K562 (cell line): ENCODE results near the gene REC8. TPM values are rescaled to one million over a fixed set of nuclear protein-coding genes. Genes with fewer than 3 reads are reported as not detected.
A peak's percentile ranks its signal among the peaks of the same experiment; 100 is the strongest.

ENCODE experiments used
- ASH1L ChIP-seq: fragments of 450-650 bp; IDR thresholded peaks from 2 replicates; pipeline ENCODE4 v1.6.1; 2018; ENCODE audit warnings: borderline replicate concordance, mild to moderate bottlenecking, low read depth; ENCODE audit not compliant: partially characterized antibody
- BDP1 ChIP-seq: IDR thresholded peaks from 3 replicates; pipeline ENCODE4 v1.6.1; 2011; ENCODE audit not compliant: insufficient read length, insufficient read depth
- CBFA2T2 ChIP-seq: fragments of 450-650 bp; conservative IDR thresholded peaks from 2 replicates; pipeline ENCODE4 v1.6.1; 2017; ENCODE audit warnings: mild to moderate bottlenecking
- CBX8 ChIP-seq: fragments of 200-600 bp; sonication (generic); IDR thresholded peaks from 2 replicates; pipeline ENCODE4 v1.6.1; 2012; ENCODE audit warnings: borderline replicate concordance, mixed run types, low read depth, mild to moderate bottlenecking, moderate library complexity, mixed read lengths, low read length, control low read depth, inconsistent platforms; ENCODE audit not compliant: poor library complexity, severe bottlenecking; ENCODE audit errors: extremely low read depth
- ELF2 ChIP-seq: fragments of 250-450 bp; sonication (Bioruptor Pico); IDR thresholded peaks from 2 replicates; pipeline ENCODE4 v1.5.0; 2021; ENCODE audit warnings: mild to moderate bottlenecking
- ESRRB ChIP-seq: fragments of 250-450 bp; sonication (Bioruptor Pico); IDR thresholded peaks from 2 replicates; pipeline ENCODE4 v1.5.0; 2020; ENCODE audit warnings: mild to moderate bottlenecking, moderate library complexity, borderline replicate concordance
- HNRNPUL1 ChIP-seq: fragments of 200-400 bp; formaldehyde crosslinking; IDR thresholded peaks from 2 replicates; pipeline ENCODE4 v1.6.1; 2017; ENCODE audit warnings: low read length
- IRF2 ChIP-seq: sonication (generic); formaldehyde crosslinking; IDR thresholded peaks from 2 replicates; pipeline ENCODE4 v1.8.1; 2022; ENCODE audit warnings: mild to moderate bottlenecking, missing genetic modification reagents
- MIER1 ChIP-seq: fragments of 450-650 bp; IDR thresholded peaks from 2 replicates; pipeline ENCODE4 v1.6.1; 2016; ENCODE audit warnings: antibody characterized with exemption, mild to moderate bottlenecking, low read depth
- MLX ChIP-seq, 2 experiments: fragments of 450-650 bp in 1 of 2; sonication (generic) in 1 of 2; formaldehyde crosslinking; conservative IDR thresholded peaks; 2 replicates each; pipeline versions ENCODE4 v1.4.0 to v1.8.1; 2020 to 2022; ENCODE audit warnings: mild to moderate bottlenecking in 1 of 2, missing genetic modification reagents in 1 of 2
- STAT6 ChIP-seq: sonication (generic); formaldehyde crosslinking; IDR thresholded peaks from 2 replicates; pipeline ENCODE4 v1.8.1; 2023; ENCODE audit warnings: mild to moderate bottlenecking, missing genetic modification reagents
- TGIF2 ChIP-seq: sonication (generic); formaldehyde crosslinking; IDR thresholded peaks from 2 replicates; pipeline ENCODE4 v1.8.1; 2022; ENCODE audit warnings: mild to moderate bottlenecking, missing genetic modification reagents, moderate library complexity
- ZNF324 ChIP-seq: fragments of 250-450 bp; sonication (Bioruptor Pico); IDR thresholded peaks from 2 replicates; pipeline ENCODE4 v1.4.0; 2020; ENCODE audit warnings: mild to moderate bottlenecking
- ZNF561 ChIP-seq: fragments of 450-650 bp; formaldehyde crosslinking; conservative IDR thresholded peaks from 2 replicates; pipeline ENCODE4 v1.4.0; 2020; ENCODE audit warnings: mild to moderate bottlenecking, moderate library complexity
- ZNF75A ChIP-seq: fragments of 450-650 bp; formaldehyde crosslinking; IDR thresholded peaks from 2 replicates; pipeline ENCODE4 v1.4.0; 2020; ENCODE audit warnings: mild to moderate bottlenecking
- polyA plus RNA-seq, 8 experiments: library from polyadenylated mRNA; depleted of rRNA in 4 of 8; stranded (reverse) in 5 of 8; unstranded in 3 of 8; fragments of >200 nt; fragmentation: Nextera tagmentation in 2 of 8; fragmentation: Illumina TruSeq in 1 of 8; extraction: Ambion mirVana in 2 of 8; extraction: Trizol in 1 of 8; gene quantifications; 2 replicates each; pipeline versions ENCODE4 v1.2.1 to v1.2.3, GENCODE V29; 2011 to 2014; ENCODE audit warnings: inconsistent platforms in 1 of 8, missing spikeins in 1 of 8
- total RNA-seq, 7 experiments: library from RNA; depleted of rRNA in 6 of 7; stranded (reverse); fragments of >200 nt in 6 of 7; fragmentation: Illumina TruSeq in 2 of 7; extraction: Trizol in 2 of 7; gene quantifications; 2 replicates each; pipeline versions ENCODE4 v1.2.1 to v1.2.3, GENCODE V29; 2011 to 2021; ENCODE audit warnings: low replicate concordance in 1 of 7
- TF ChIP-seq, protein P1 (sequence below): fragments of 250-450 bp; sonication (Bioruptor Pico); IDR thresholded peaks from 2 replicates; pipeline ENCODE4 v1.4.0; 2020
- TF ChIP-seq, protein P2 (sequence below): fragments of 450-650 bp; IDR thresholded peaks from 2 replicates; pipeline ENCODE4 v1.6.1; 2017; ENCODE audit warnings: antibody characterized with exemption, mild to moderate bottlenecking

The REC8 gene
- total and polyA plus RNA-seq, 9 of the 15 experiments (the other 6 are each of a cell fraction or from before 2014, with no cell fraction given), result 0.11 to 2.5 (median 0.85) TPM

GRCh38 chr14:24141097-24141880 is 30.6 kb upstream of the REC8 start, which contains the start of gene EMC9 (continued):
- TF ChIP-seq, protein P1, sequence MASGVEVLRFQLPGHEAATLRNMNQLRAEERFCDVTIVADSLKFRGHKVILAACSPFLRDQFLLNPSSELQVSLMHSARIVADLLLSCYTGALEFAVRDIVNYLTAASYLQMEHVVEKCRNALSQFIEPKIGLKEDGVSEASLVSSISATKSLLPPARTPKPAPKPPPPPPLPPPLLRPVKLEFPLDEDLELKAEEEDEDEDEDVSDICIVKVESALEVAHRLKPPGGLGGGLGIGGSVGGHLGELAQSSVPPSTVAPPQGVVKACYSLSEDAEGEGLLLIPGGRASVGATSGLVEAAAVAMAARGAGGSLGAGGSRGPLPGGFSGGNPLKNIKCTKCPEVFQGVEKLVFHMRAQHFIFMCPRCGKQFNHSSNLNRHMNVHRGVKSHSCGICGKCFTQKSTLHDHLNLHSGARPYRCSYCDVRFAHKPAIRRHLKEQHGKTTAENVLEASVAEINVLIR (CRISPR knock-in tag), result no peak
- TF ChIP-seq ASH1L, result peak; percentile 83
- no peak for TF ChIP-seq ESRRB
- no peak for TF ChIP-seq MIER1
- TF ChIP-seq, protein P2, sequence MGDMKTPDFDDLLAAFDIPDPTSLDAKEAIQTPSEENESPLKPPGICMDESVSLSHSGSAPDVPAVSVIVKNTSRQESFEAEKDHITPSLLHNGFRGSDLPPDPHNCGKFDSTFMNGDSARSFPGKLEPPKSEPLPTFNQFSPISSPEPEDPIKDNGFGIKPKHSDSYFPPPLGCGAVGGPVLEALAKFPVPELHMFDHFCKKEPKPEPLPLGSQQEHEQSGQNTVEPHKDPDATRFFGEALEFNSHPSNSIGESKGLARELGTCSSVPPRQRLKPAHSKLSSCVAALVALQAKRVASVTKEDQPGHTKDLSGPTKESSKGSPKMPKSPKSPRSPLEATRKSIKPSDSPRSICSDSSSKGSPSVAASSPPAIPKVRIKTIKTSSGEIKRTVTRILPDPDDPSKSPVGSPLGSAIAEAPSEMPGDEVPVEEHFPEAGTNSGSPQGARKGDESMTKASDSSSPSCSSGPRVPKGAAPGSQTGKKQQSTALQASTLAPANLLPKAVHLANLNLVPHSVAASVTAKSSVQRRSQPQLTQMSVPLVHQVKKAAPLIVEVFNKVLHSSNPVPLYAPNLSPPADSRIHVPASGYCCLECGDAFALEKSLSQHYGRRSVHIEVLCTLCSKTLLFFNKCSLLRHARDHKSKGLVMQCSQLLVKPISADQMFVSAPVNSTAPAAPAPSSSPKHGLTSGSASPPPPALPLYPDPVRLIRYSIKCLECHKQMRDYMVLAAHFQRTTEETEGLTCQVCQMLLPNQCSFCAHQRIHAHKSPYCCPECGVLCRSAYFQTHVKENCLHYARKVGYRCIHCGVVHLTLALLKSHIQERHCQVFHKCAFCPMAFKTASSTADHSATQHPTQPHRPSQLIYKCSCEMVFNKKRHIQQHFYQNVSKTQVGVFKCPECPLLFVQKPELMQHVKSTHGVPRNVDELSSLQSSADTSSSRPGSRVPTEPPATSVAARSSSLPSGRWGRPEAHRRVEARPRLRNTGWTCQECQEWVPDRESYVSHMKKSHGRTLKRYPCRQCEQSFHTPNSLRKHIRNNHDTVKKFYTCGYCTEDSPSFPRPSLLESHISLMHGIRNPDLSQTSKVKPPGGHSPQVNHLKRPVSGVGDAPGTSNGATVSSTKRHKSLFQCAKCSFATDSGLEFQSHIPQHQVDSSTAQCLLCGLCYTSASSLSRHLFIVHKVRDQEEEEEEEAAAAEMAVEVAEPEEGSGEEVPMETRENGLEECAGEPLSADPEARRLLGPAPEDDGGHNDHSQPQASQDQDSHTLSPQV, result no peak
- no peak for TF ChIP-seq ELF2
- no peak for TF ChIP-seq CBX8
- no peak for TF ChIP-seq CBFA2T2
- no peak for TF ChIP-seq ZNF324 (CRISPR knock-in tag)
- no peak for TF ChIP-seq HNRNPUL1
- no peak for TF ChIP-seq BDP1
- TF ChIP-seq IRF2 (CRISPR knock-in tag), result no peak
- no peak for TF ChIP-seq ZNF75A (CRISPR knock-in tag)
- TF ChIP-seq TGIF2 (CRISPR knock-in tag), result no peak
- TF ChIP-seq MLX (CRISPR knock-in tag; conservative IDR thresholded peaks at IDR 0.05), result no peak
- TF ChIP-seq STAT6 (CRISPR knock-in tag), result no peak
- TF ChIP-seq ZNF561 (CRISPR knock-in tag), result no peak
